Measurements from ENCODE around the gene ABLIM1. TPM values are rescaled to one million over a fixed set of nuclear protein-coding genes. Genes with fewer than 3 reads are reported as not detected.

The ABLIM1 gene
- total and polyA plus RNA-seq, 4 donors = 72.1 to 103 (median 95.7) TPM

DNA sequence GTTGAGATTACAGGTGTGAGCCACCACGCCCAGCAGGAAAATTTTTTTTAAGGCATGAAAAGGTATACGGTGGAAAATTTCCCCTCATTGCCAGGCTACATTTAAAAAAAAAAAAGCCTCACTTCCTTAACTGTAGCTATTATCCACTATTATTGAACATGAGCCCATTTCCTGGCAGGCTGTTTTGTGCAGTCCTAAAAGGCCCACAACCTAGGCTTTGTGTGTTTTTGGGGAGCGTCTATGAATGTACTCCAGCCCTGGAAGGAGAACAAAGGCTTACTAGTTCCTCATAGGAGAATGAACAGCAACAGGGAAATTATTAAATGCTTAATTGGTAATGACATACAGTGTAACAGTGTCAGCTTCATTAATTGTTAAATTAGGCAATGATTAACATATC is 111.0 kb downstream of the ABLIM1 start:
- H3K27ac ChIP-seq (ENCODE audit: low read depth, low read length) = no peak overlapping the region
- peaks cover 4% of the 10 kb centered on the region for H3K4me1 ChIP-seq (ENCODE audit: control insufficient read depth, insufficient read depth, low read length)
- no peaks in the 10 kb centered on the region for H3K27me3 ChIP-seq (ENCODE audit: control insufficient read depth, insufficient read depth, low read length)
- H3K36me3 ChIP-seq (ENCODE audit: control insufficient read depth, insufficient read depth, low read length) = peaks cover 21% of the 10 kb centered on the region
- WGBS (ENCODE audit: insufficient coverage) = no CpG with 5 or more reads among the region's 3 CpGs
- no peak for DNase-seq (ENCODE audit: low read depth in 4 of 6, low spot score in 6 of 6)
- no peaks in the 10 kb centered on the region for H3K9me3 ChIP-seq (ENCODE audit: control insufficient read depth, insufficient read depth, low read length)
- no peak overlapping the region for H3K4me3 ChIP-seq (ENCODE audit: low read depth, low read length)

GRCh38 chr10:114545819-114546218 is 112.3 kb downstream of the ABLIM1 start:
- Histone ChIP-seq H3K36me3 (ENCODE audit: control insufficient read depth, insufficient read depth, low read length) (peaks cover 21% of the 10 kb centered on the region), H3K27me3 (ENCODE audit: control insufficient read depth, insufficient read depth, low read length) (no peaks in the 10 kb centered on the region), H3K27ac (ENCODE audit: low read depth, low read length) (no peak overlapping the region), H3K9me3 (ENCODE audit: control insufficient read depth, insufficient read depth, low read length) (no peaks in the 10 kb centered on the region), H3K4me1 (ENCODE audit: control insufficient read depth, insufficient read depth, low read length) (peaks cover 1% of the 10 kb centered on the region), H3K4me3 (ENCODE audit: low read depth, low read length) (no peak overlapping the region)
- whole genome bisulfite sequencing (ENCODE audit: insufficient coverage) = 100% methylated on average over 2 of the region's 5 CpGs
- DNase-seq (ENCODE audit: low read depth in 4 of 6, low spot score in 6 of 6) = no peak

GRCh38 chr10:114545071-114545470 is 113.0 kb downstream of the ABLIM1 start:
- H3K4me3 ChIP-seq (ENCODE audit: low read depth, low read length) = no peak overlapping the region
- no peak for DNase-seq (ENCODE audit: low read depth in 4 of 6, low spot score in 6 of 6)
- peaks cover 21% of the 10 kb centered on the region for H3K36me3 ChIP-seq (ENCODE audit: control insufficient read depth, insufficient read depth, low read length)
- H3K27me3 ChIP-seq (ENCODE audit: control insufficient read depth, insufficient read depth, low read length) = no peaks in the 10 kb centered on the region
- no peaks in the 10 kb centered on the region for H3K9me3 ChIP-seq (ENCODE audit: control insufficient read depth, insufficient read depth, low read length)
- whole genome bisulfite sequencing (ENCODE audit: insufficient coverage) = 69% methylated on average over 9 of the region's 10 CpGs
- no peak overlapping the region for H3K27ac ChIP-seq (ENCODE audit: low read depth, low read length)
- peaks cover 4% of the 10 kb centered on the region for H3K4me1 ChIP-seq (ENCODE audit: control insufficient read depth, insufficient read depth, low read length)

DNA sequence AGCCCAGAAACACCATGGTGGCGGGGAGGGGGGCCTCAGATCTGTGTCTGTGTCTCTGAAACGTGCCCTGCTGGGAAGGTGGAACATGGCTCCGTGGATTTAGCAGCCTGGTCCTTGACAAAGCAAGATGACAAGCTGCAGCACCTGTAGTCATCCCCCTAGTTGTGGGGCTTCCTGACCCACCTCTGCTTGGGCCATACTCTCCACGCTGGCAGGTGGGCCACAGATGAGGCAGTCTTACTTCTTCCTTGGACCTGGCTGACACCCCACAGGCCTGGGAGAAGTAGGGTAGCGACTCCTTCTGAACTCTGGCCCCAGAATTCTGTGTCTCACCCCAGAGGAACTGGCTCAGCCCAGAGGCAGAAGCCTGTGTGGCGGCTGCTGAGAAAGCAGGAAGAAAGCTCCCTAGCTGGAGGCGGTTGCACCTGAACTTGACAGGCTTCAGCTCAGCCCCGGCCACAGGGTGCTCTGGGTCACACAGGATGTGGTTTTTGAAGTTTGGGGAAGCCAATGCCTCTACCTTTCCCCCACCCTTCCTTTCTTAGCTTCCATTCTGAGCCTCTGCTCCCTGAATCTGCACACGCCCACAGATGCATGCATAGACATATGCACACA is 113.9 kb downstream of the ABLIM1 start:
- DNase-seq (ENCODE audit: low read depth in 4 of 6, low spot score in 6 of 6) = no peak
- Histone ChIP-seq H3K27me3 (ENCODE audit: control insufficient read depth, insufficient read depth, low read length) (no peaks in the 10 kb centered on the region), H3K27ac (ENCODE audit: low read depth, low read length) (no peak overlapping the region), H3K4me3 (ENCODE audit: low read depth, low read length) (no peak overlapping the region), H3K4me1 (ENCODE audit: control insufficient read depth, insufficient read depth, low read length) (peaks cover 4% of the 10 kb centered on the region), H3K36me3 (ENCODE audit: control insufficient read depth, insufficient read depth, low read length) (peaks cover 21% of the 10 kb centered on the region), H3K9me3 (ENCODE audit: control insufficient read depth, insufficient read depth, low read length) (no peaks in the 10 kb centered on the region)
- WGBS (ENCODE audit: insufficient coverage) = 82% methylated on average over 9 of the region's 9 CpGs

- no peak for DNase-seq (ENCODE audit: low read depth in 4 of 6, low spot score in 6 of 6)
- H3K9me3 ChIP-seq (ENCODE audit: control insufficient read depth, insufficient read depth, low read length) = no peaks in the 10 kb centered on the region
- no peak overlapping the region for H3K4me3 ChIP-seq (ENCODE audit: low read depth, low read length)
- peaks cover 21% of the 10 kb centered on the region for H3K36me3 ChIP-seq (ENCODE audit: control insufficient read depth, insufficient read depth, low read length)
- WGBS (ENCODE audit: insufficient coverage) = 83% methylated on average over 8 of the region's 8 CpGs
- H3K27ac ChIP-seq (ENCODE audit: low read depth, low read length) = no peak overlapping the region
- peaks cover 7% of the 10 kb centered on the region for H3K4me1 ChIP-seq (ENCODE audit: control insufficient read depth, insufficient read depth, low read length)
- H3K27me3 ChIP-seq (ENCODE audit: control insufficient read depth, insufficient read depth, low read length) = no peaks in the 10 kb centered on the region
Measured at GRCh38 chr10:114543456-114543855, 114.6 kb downstream of the ABLIM1 start.

- Histone ChIP-seq H3K36me3 (ENCODE audit: control insufficient read depth, insufficient read depth, low read length) (peaks cover 21% of the 10 kb centered on the region), H3K27me3 (ENCODE audit: control insufficient read depth, insufficient read depth, low read length) (no peaks in the 10 kb centered on the region), H3K4me3 (ENCODE audit: low read depth, low read length) (no peak overlapping the region), H3K4me1 (ENCODE audit: control insufficient read depth, insufficient read depth, low read length) (peaks cover 10% of the 10 kb centered on the region), H3K9me3 (ENCODE audit: control insufficient read depth, insufficient read depth, low read length) (no peaks in the 10 kb centered on the region), H3K27ac (ENCODE audit: low read depth, low read length) (no peak overlapping the region)
- 85% methylated on average over 2 of the region's 2 CpGs for WGBS (ENCODE audit: insufficient coverage)
- no peak for DNase-seq (ENCODE audit: low read depth in 4 of 6, low spot score in 6 of 6)
Measured at GRCh38 chr10:114542373-114542772, 115.7 kb downstream of the ABLIM1 start.

DNA sequence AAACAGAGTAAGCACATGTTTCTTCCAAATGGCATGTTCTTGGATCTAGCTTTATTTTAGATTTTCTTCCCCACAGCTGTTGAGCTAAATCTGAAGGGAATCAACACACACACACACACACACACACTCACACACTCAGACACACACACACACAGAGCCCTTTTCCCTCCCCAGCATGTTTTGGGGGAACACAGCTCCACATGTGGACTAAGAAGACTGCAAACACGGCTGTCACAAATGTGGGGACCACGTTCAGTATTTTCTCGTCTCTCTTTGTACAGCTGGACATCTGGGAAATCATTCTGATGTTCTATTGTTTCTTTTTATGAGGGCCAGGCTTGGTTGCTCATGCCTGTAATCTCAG is 116.3 kb downstream of the ABLIM1 start:
- no peaks in the 10 kb centered on the region for H3K9me3 ChIP-seq (ENCODE audit: control insufficient read depth, insufficient read depth, low read length)
- WGBS (ENCODE audit: insufficient coverage) = 100% methylated on average over 2 of the region's 3 CpGs
- H3K36me3 ChIP-seq (ENCODE audit: control insufficient read depth, insufficient read depth, low read length) = peaks cover 21% of the 10 kb centered on the region
- DNase-seq (ENCODE audit: low read depth in 4 of 6, low spot score in 6 of 6) = no peak
- no peaks in the 10 kb centered on the region for H3K27me3 ChIP-seq (ENCODE audit: control insufficient read depth, insufficient read depth, low read length)
- H3K4me3 ChIP-seq (ENCODE audit: low read depth, low read length) = no peak overlapping the region
- peaks cover 10% of the 10 kb centered on the region for H3K4me1 ChIP-seq (ENCODE audit: control insufficient read depth, insufficient read depth, low read length)
- H3K27ac ChIP-seq (ENCODE audit: low read depth, low read length) = peak overlapping the region; percentile 3

DNA sequence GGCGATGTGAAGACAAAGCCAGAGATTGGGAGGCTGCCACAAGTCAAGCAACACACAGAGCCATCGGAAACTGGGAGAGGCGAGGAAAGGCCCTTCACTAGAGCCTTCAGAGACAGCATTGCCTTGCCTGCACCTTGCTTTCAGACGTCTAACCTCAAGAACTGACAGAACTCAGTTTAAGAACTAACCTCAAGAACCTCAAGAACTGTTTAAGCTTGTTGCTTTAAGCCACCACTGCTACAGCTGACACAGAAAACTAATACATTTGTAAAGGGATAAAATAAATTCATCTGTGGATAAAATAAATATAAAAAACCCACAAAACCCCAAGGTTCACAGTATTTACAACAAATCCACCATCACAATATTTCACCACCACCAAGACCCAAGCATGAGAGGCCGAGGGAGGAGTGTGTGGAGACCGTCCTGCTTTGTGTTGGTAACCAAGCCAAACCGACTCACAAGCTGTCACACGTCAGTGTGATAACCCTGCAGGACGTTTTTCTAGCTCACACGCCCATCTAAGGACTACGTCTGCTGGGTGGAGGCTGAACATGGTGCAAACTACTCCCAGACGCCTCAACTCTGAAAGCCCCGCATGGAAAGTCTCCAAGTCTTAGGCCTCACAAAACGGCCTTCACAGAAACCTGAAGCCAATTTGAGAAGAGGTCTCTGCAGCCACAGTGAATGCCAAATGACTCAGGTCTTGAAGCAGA is 116.8 kb downstream of the ABLIM1 start:
- DNase-seq (ENCODE audit: low read depth in 4 of 6, low spot score in 6 of 6) = peak in 1 of 6 donors; percentile 53
- peaks cover 10% of the 10 kb centered on the region for H3K4me1 ChIP-seq (ENCODE audit: control insufficient read depth, insufficient read depth, low read length)
- 64% methylated on average over 12 of the region's 14 CpGs for WGBS (ENCODE audit: insufficient coverage)
- H3K36me3 ChIP-seq (ENCODE audit: control insufficient read depth, insufficient read depth, low read length) = peaks cover 21% of the 10 kb centered on the region
- peak overlapping the region; percentile 3 for H3K27ac ChIP-seq (ENCODE audit: low read depth, low read length)
- H3K4me3 ChIP-seq (ENCODE audit: low read depth, low read length) = no peak overlapping the region
- H3K27me3 ChIP-seq (ENCODE audit: control insufficient read depth, insufficient read depth, low read length) = no peaks in the 10 kb centered on the region
- H3K9me3 ChIP-seq (ENCODE audit: control insufficient read depth, insufficient read depth, low read length) = no peaks in the 10 kb centered on the region

DNA sequence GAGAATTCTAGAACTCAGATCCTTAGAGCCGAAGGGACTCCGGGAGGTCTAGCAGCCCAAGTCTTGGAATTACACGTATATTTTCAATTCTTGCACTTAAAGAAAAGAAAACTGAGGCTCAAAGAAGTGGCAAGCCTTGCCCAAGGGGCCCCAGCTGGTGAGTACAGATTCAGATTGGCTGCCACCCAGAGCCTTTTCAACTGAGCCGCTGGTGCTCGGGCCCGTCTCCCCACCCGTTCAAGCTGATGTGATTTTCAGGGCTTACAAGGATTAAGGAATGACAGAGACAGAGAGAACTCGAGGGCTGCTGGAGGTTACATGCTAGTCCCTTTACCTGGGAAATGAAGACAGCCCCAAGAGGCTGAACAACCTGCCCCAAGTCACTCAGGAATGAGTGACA is 117.8 kb downstream of the ABLIM1 start:
- no peak overlapping the region for H3K27ac ChIP-seq (ENCODE audit: low read depth, low read length)
- H3K9me3 ChIP-seq (ENCODE audit: control insufficient read depth, insufficient read depth, low read length) = no peaks in the 10 kb centered on the region
- H3K4me1 ChIP-seq (ENCODE audit: control insufficient read depth, insufficient read depth, low read length) = peaks cover 10% of the 10 kb centered on the region
- 34% methylated on average over 8 of the region's 8 CpGs for WGBS (ENCODE audit: insufficient coverage)
- H3K4me3 ChIP-seq (ENCODE audit: low read depth, low read length) = no peak overlapping the region
- H3K27me3 ChIP-seq (ENCODE audit: control insufficient read depth, insufficient read depth, low read length) = no peaks in the 10 kb centered on the region
- H3K36me3 ChIP-seq (ENCODE audit: control insufficient read depth, insufficient read depth, low read length) = peaks cover 18% of the 10 kb centered on the region
- DNase-seq (ENCODE audit: low read depth in 4 of 6, low spot score in 6 of 6) = no peak

- DNase-seq (ENCODE audit: low read depth in 4 of 6, low spot score in 6 of 6) = no peak
- no peak overlapping the region for H3K27ac ChIP-seq (ENCODE audit: low read depth, low read length)
- H3K4me3 ChIP-seq (ENCODE audit: low read depth, low read length) = no peak overlapping the region
- no CpG with 5 or more reads among the region's 2 CpGs for WGBS (ENCODE audit: insufficient coverage)
- H3K36me3 ChIP-seq (ENCODE audit: control insufficient read depth, insufficient read depth, low read length) = peaks cover 14% of the 10 kb centered on the region
- no peaks in the 10 kb centered on the region for H3K27me3 ChIP-seq (ENCODE audit: control insufficient read depth, insufficient read depth, low read length)
- H3K9me3 ChIP-seq (ENCODE audit: control insufficient read depth, insufficient read depth, low read length) = no peaks in the 10 kb centered on the region
- peaks cover 10% of the 10 kb centered on the region for H3K4me1 ChIP-seq (ENCODE audit: control insufficient read depth, insufficient read depth, low read length)
Measured at GRCh38 chr10:114539623-114540022, 118.5 kb downstream of the ABLIM1 start.

Data from spinal cord (tissue), 10 donors.